Measurements from ENCODE around the gene CACNA1H.
"Not testable (repeated sequence)": the region's sequence is repeated elsewhere in the genome, so short reads cannot be mapped to it uniquely, and the experiment has no call there.

The CACNA1H gene

DNA sequence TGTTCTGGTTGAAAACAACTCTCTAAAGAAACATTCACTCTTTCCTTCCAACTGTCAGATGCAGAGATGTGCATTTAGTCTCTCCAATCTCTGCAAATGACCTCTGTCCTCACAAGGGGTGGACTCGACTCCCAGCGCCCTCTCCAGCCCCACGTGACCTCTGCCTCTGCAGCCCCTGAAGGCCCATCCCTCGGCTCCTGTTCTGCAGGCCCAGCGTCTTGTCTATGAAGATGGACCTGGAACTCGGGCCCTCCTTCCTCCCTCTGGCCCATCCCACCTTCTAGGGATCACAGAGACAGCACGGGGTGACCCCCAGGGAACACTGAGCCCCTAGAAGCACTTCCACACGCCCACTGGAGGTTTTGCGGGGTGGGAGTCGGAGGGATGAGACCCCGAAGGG lies 90.5 kb downstream of the CACNA1H start:
- in situ Hi-C loops (cut with MboI; ENCODE audit: low sequenced_read_pairs), result not testable (repeated sequence)

DNA sequence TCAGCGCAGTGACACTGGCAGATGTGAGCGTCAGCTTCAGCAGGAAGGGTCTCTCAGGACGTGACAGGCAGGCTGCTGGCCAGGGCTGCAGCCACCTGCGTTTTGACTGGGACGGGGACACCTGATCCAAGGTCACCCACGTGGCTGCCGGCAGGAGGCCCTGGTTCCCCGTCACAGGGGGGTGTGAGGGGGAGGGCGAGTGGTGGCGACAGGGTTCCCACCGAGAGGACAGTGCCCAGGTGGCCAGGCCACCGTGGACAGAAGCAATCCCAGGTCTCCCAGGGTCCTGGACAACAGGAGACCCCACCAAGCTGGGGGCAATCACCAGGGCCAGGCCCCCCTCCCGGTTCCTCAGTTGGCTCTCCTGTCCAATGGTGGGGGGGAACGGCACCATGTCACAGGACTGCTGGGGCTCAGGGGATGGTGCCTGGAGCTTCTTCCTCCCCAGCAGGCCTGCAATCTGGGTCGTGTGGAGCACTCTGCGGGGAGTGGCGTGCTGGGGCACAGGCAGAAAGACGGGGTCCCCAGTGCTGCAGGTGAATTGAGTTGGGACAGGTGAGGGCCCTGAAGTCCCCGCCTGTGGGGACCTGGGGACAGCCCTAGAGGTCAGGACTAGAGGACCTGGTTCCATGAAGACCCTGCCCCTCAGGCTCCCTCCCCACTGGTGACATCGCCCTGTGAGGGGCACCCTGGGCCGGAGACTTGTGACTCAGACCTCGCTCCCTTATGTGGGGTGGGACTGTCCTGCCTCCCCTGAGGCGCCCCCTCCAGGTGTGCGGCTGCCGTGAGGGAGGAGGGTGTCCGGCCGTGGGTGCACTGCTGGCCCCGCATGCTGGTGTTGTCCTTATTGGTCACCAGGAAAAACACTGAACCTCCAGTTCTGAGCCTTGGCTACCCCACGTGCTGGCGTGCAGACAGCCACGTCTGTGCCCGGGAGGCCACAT lies 91.3 kb downstream of the CACNA1H start:
- in situ Hi-C loops (cut with MboI; ENCODE audit: low sequenced_read_pairs), result not testable (repeated sequence)

DNA sequence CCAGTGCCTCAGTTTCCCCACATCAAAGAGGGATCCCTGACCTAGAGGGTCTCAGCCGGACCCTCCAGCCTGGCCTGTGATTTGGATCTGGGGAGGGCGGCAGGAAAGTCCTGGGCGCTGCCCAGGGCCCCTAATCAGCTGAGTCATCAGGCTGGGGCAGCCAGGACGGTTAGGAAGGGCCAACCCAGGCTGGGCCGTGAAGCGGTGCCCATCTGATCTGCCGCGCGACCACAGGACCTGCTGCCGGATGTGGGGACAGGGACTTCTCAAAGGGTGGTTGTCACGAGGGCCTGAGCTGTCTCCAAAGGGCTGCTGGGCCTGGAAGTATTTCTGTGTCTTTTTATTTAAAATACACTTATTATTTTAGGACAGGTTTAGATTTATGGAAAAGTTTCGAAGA lies 92.0 kb downstream of the CACNA1H start:
- in situ Hi-C loops (cut with MboI; ENCODE audit: low sequenced_read_pairs), result no loop called here

DNA sequence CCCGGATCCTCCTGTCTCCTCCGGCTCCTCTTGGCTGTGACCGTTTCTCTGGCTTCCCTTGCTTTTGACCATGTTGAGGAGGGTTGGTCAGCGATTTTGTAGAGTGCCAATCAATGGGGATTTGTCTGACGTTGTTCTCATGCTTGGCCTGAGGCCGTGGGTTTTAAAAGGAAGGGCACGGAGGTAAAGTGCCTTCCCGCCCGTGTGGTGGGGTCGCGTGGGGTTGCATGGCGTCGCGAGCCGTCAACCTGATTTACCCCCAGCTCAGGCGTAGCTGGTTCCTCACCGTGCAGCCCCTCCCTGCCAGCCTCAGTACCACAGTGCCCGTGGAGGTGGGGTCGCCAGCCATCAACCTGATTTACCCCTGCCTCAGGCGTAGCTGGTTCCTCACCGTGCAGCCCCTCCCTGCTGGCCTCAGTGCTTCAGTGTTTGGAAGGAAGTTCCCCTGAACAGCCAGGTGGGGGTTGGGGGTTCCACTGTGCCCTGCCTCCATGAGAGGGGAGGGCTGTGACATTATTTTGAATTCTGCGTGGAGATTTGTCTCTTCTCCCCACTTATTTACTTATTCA lies 92.6 kb downstream of the CACNA1H start:
- in situ Hi-C loops (cut with MboI; ENCODE audit: low sequenced_read_pairs), result no loop called here

DNA sequence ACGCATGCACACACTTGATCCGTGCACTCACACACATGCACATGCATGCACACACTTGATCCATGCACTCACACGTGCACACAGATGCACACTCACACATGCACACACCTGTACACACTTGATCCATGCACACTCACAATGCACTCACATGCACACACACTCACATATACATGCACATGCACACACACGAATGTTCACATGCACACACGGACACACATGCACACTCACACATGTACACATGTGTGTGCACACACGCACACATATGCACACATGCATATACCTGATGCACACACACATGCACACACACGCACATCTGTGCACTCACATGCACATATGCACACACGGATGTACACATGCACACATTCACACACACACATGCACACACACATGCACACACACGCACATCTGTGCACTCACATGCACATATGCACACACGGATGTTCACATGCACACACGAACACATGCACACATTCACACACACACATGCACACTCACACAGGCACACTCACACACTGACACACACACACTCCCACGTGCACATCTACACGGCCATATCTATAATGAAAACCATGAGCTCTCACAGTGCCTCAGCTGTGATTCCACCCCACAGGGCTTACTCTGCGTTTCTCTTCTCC lies 95.1 kb downstream of the CACNA1H start:
- in situ Hi-C loops (cut with MboI; ENCODE audit: low sequenced_read_pairs), result not testable (repeated sequence)

DNA sequence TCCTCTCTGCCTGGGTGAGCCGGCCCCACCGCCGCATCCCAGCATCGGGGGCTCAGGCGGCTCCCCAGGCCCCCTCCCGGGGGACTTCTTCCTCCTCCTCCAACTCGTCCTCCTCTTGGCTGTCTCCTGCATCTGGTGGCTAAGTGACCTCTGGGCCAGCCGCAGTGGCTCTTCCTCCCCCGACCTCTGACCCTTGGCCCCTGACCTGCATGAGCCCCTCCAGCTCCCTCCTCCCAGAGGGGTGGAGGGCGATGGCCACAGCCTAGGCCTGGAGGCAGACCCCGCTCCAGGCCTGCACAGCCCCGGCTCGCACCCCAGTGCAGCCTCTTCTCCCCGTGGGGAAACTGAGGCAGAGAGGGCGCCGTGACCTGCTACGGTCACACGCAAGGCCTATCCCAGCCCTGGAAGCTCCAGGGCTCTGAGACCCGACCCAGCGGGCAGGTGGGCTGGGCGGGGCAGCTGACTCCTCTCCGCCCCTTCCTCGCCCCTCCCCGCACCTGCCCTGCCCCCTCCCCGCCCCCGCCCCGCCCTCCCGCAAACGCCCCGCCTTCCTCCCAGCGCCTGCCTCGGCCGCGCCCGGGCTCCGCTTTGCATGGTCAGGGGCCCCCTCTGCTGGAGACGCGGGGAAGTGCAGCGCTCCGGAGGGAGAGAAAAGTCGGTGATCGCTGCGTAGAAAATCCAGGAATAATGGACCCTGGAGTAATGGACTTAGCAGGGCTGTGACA lies 96.3 kb downstream of the CACNA1H start:
- in situ Hi-C loops (cut with MboI; ENCODE audit: low sequenced_read_pairs), result not testable (repeated sequence)

DNA sequence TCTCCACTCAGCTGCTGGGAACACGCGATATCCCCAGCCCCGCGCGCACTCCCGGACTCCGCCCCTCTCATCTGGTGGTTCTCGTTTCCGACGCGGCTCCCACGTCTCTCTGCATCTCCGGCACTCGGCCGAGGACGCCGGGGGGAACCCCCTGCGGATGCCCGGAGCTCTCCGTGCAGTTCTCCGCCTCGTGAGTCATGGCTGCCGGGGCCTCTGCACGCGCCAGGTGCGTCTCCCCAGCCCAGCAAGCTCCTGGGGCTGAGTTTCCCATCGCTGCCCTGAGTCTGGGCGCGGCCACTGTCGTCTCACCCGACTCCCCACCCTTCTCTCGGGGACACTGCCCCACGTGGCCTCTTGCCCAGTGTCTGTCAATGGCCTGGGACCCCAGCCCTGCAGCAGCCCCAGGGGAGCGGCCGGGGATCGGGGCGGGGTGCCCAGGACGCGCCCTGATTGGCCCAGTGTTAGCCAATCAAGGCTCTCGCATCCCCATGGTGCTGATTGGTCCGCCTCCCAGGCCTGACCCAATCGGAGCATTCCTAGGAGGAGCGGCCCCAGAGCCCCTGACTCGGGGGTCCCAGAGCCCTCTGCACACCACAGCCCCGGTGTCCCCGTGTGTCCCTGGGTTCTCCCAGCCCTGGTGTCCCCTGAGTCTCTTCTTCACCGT lies 100.9 kb downstream of the CACNA1H start:
- in situ Hi-C loops (cut with MboI; ENCODE audit: low sequenced_read_pairs), result not testable (repeated sequence)

DNA sequence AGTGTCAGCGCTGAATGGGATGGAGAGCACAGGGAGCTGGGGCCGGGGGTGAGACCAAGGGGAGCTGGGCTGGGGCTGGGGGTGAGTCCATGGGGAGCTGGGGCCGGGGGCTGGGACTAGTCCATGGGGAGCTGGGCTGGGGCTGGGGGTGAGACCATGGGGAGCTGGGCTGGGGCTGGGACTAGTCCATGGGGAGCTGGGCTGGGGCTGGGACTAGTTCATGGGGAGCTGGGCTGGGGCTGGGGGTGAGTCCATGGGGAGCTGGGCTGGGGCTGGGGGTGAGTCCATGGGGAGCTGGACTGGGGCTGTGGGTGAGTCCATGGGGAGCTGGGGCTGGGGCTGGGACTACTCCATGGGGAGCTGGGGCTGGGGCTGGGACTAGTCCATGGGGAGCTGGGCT lies 101.9 kb downstream of the CACNA1H start:
- in situ Hi-C loops (cut with MboI; ENCODE audit: low sequenced_read_pairs), result not testable (repeated sequence)

DNA sequence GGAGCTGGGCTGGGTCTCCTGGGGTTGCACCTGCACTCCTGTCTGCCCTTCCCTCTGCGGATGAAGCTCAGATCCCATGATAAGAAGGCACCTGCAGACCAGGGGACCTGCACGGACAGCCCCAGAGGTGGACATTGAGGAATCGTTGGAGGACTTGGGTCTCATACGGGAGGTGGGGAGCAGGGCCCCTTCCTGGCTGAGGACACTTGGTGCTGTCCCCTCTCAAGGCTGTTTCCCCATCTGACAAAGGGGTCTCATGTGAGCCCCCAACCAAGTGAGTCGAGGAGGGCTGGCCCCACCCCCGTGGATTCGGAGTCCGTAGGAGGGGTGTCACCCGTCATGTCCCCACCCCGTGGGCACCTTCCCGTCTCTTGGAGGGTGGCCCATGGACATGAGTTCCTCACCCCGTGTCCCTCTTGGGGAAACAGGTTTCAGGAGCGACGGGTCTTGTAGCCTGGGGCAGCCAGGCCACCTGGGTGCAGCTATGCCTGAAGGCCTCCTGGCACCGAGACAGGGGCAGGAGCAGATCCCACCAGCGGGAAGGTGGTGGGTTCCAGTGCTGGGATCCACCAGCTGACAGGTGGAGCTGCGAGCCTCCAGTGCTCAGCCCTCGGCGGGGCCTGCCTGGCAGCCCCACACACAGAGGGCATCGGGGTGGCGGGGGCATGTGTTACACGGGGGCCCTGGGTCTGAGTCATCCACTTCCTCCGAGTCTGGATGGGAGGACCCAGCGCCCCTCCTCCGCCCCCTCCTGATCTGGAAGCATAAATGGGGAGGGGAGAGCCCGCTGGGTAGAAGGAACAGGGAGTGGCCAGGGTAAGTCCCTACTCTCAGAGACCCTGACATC lies 102.6 kb downstream of the CACNA1H start, which contains the start of gene TPSD1:
Gene TPSD1, plus strand, starts transcription at position 794 of the 847 bp plus-strand sequence. CDS start 212 bp downstream, outside the sequence.
- in situ Hi-C loops (cut with MboI; ENCODE audit: low sequenced_read_pairs), result not testable (repeated sequence)

DNA sequence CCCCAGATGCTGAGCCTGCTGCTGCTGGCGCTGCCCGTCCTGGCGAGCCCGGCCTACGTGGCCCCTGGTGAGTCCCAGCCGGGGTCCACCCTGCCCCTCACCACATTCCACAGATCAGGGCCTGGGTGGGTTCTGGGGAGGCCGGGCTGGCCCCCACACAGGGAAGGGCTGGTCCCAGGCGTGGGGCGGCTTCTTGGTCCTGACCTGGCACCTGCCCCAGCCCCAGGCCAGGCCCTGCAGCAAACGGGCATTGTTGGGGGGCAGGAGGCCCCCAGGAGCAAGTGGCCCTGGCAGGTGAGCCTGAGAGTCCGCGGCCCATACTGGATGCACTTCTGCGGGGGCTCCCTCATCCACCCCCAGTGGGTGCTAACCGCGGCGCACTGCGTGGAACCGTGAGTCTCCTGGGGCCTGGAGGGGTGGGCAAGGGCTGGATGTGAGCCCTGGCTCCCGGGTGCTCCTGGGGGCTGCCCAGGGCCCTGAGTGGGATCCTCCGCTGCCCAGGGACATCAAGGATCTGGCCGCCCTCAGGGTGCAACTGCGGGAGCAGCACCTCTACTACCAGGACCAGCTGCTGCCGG lies 103.5 kb downstream of the CACNA1H start:
- in situ Hi-C loops (cut with MboI; ENCODE audit: low sequenced_read_pairs), result not testable (repeated sequence)

DNA sequence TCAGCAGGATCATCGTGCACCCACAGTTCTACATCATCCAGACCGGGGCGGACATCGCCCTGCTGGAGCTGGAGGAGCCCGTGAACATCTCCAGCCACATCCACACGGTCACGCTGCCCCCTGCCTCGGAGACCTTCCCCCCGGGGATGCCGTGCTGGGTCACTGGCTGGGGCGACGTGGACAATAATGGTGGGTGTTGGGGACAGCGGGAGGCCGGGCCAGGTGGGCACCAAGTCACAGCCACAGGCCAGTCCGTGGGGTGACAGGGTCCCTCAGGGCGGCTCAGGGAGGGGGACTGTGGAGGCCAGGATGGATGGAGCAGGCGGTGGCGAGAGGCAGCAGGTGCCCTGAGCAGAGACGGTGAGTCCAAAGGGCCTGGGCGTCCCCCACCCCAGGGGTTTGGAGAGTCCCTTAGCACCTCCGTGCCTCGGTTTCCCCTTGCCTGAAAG lies 104.0 kb downstream of the CACNA1H start:
- in situ Hi-C loops (cut with MboI; ENCODE audit: low sequenced_read_pairs), result no loop called here

DNA sequence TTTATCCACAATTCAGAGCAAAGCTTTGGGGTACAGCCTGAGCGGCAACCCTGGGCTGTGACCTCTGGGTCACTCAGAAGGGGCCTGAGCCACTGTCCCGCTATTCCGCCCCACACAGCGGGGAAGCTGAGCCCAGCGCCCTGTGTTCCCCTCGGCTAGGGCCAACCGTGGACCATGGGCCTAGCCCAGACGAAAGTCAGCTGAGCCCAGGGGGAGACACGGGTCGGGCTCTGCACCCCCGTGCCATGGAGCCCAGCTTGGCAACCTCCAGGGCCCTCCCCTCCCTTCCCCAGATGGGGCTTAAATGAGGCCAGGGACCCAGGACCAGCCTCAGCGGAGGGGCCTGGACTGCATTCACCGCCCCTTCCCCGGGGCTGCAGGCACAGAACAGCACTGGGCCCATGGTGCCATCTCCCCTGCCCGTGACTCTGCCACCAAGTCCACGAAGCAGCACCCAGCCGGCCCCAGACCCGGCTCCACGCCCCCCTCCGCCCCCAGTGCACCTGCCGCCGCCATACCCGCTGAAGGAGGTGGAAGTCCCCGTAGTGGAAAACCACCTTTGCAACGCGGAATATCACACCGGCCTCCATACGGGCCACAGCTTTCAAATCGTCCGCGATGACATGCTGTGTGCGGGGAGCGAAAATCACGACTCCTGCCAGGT lies 104.8 kb downstream of the CACNA1H start:
- in situ Hi-C loops (cut with MboI; ENCODE audit: low sequenced_read_pairs), result no loop called here

DNA sequence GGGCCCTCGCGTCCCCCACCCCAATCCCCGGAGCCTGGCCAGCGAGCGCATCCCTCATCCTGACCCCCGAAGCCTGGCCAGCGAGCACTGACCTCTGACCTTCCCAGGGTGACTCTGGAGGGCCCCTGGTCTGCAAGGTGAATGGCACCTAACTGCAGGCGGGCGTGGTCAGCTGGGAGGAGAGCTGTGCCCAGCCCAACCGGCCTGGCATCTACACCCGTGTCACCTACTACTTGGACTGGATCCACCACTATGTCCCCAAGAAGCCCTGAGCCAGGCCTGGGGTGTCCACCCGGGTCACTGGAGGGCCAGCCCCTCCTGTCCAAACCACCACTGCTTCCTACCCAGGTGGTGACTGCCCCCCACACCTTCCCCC lies 105.3 kb downstream of the CACNA1H start:
- in situ Hi-C loops (cut with MboI; ENCODE audit: low sequenced_read_pairs), result no loop called here

DNA sequence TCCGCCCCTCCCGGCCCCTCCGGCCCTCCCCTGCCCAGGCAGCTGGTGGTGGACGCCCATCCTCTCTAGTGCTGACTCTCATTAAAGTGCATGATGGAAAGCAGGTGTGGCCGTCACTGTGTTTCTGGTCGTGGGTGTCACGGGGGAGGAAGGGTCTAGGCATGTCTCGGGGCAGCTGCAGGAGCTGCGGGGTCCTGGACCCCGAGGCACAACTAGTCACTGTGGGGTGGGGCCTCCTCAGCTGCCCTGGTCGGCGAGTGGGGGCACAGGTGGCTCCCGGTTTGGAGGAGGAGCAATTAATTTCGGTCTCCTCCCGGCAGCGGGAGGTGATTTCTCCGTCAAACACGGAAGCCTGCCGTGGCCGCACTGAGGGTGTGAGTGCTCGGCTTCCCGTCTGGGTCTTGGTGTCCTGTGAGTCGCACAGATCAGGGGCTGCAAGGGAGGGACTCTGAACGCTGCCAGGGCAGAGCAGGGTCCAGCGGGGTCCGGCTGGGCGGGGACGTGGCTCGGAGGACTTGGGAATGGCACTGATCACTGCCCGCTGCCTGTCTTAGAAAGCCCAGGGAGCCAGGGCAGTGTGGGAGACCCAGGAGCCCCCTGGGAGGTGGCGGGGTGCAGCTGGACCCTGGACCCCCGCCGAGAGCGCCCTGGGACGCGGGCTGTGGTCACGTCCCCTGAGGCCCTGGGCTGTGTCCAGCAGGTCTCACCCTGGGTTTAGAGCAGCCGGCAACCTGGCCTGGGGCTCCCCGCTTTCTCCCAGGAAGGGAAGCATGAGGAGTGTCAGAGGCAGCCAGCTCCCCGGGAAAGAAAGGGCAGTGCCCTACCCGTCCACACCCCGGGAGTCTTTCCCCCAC lies 106.2 kb downstream of the CACNA1H start:
- in situ Hi-C loops (cut with MboI; ENCODE audit: low sequenced_read_pairs), result no loop called here

DNA sequence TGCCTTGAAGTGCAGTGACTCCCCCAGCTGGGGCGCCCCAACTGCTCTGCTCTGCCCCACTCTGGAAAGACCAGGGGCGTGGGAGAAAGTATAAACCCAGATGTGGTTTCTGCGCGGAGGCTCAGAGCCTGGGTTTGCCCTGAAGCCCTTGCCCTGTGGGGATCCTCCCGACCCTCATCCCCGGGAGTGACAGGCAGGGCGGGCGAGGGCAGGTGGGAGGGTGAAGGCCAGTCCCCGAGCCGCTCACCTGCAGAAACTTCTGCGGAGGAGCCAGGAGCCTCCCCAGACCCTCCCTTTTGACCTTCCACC lies 106.8 kb downstream of the CACNA1H start:
- in situ Hi-C loops (cut with MboI; ENCODE audit: low sequenced_read_pairs), result no loop called here

DNA sequence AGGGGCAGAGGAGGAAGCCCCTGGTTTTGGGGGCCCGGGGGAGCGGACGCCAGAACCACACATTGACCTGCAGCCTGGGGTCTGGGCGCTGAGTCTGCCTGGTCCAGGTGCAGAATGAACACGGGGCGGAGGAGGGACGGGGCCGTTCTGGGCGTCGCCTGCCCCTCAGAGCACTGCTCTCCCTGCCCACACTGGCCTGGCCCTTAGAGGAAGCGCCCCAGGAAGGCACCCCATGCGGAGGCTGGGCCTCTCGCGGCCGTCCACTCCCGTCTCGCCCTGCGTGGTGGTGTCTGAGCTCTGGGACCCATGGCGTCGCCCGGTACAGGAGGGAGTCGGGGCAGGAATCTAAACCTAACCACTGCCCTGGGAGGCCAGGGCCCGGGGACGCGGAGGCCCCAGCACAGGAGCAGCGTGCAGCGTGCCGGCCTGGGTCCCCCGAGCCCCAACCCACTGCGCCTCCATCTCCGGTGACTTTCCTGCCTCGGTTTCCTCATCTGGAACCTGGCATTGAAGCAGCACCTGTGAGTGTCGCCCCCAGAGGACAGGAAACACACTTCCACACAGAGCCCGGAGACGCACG lies 107.3 kb downstream of the CACNA1H start:
- in situ Hi-C loops (cut with MboI; ENCODE audit: low sequenced_read_pairs), result no loop called here

DNA sequence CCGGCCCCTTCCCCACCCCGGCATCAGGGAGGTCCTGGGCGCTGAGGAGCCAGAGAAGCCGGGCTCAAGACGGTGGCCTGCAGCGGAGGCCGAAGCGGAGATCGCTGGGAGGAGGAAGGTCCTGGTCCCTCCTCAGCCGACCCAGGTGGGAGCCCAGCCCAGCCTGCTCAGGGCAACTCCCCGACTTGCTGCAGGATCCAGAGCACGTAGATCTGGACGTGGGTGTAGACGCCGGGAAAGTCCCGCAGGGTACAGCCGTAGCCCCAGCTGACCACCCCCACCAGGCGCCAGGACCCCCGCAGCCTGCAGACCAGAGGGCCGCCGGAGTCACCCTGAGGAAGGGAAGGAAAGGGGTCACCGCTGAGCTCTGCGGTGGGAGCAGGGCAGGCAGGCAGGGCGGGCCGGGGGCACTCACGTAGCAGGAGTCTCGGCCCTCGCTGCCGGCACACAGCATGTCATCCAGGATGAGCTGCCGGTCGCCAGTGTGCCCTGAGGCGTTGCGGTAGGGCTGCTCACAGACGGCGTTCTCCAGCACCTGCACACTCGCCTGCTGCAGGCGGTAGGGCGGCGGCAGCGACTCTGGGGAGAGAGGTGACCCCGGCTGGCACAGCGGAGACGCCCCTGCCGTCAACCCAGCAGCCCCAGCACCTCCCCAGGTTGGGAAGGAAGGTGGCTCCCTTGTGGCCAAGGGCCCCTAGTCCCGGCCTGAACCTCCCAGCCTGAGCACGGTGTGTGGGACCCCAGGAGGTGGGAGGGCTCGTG lies 108.4 kb downstream of the CACNA1H start:
- in situ Hi-C loops (cut with MboI; ENCODE audit: low sequenced_read_pairs), result no loop called here

Data from HL-60/S4 (cell line).